K562 (cell line): Measurements from ENCODE around the gene TBL1X.

Experiments used
- CTCF ChIP-seq, 3 experiments: IDR thresholded peaks in 2 of 3; conservative IDR thresholded peaks in 1 of 3; 2 replicates each; pipeline ENCODE4 v1.5.1; 2011 to 2012; ENCODE audit warnings: low read length in 3 of 3, mild to moderate bottlenecking in 3 of 3, control low read depth in 2 of 3, improper control_type of control experiment in 1 of 3, inconsistent platforms in 1 of 3, low read depth in 1 of 3, mixed read lengths in 1 of 3, moderate library complexity in 1 of 3; ENCODE audit not compliant: insufficient read depth in 2 of 3
- EGR1 ChIP-seq: fragments of 450-650 bp; conservative IDR thresholded peaks from 2 replicates; pipeline ENCODE4 v1.6.1; 2017; ENCODE audit warnings: mild to moderate bottlenecking
- MCM7 ChIP-seq, 2 experiments: fragments of 450-650 bp; IDR thresholded peaks; 2 replicates each; pipeline ENCODE4 v1.6.1; 2016 to 2018
- NR3C1 ChIP-seq: sonication (generic); formaldehyde crosslinking; IDR thresholded peaks from 2 replicates; pipeline ENCODE4 v1.8.1; 2022; ENCODE audit warnings: missing genetic modification reagents
- POLR2A ChIP-seq: fragments of 450-650 bp; conservative IDR thresholded peaks from 2 replicates; pipeline ENCODE4 v1.6.1; 2016
- SP2 ChIP-seq: IDR thresholded peaks from 2 replicates; pipeline ENCODE4 v1.6.1; 2011; ENCODE audit warnings: mild to moderate bottlenecking, low read depth, low read length, moderate library complexity; ENCODE audit not compliant: poor library complexity, severe bottlenecking; ENCODE audit errors: extremely low read depth
- TCF7L2 ChIP-seq: fragments of 150-350 bp; IDR thresholded peaks from 2 replicates; pipeline ENCODE4 v1.6.1; 2016; ENCODE audit warnings: low read depth, mild to moderate bottlenecking, low read length, moderate library complexity

GRCh38 chrX:9606971-9607370, 142.1 kb downstream of the TBL1X start:
- TF ChIP-seq POLR2A (no peak), CTCF (IDR thresholded peaks at IDR 0.05 in 2 of 3, conservative IDR thresholded peaks at IDR 0.05 in 1 of 3; ENCODE audit: insufficient read depth in 2 of 3, low read depth in 1 of 3, low read length in 3 of 3) (no peak), MCM7 (IDR thresholded peaks at IDR 0.05) (no peak), EGR1 (no peak), SP2 (no peak), TCF7L2 (no peak), NR3C1 (no peak)
